BJ (cell line): ENCODE data around the gene BTG4. TPM values are rescaled to one million over a fixed set of nuclear protein-coding genes. Genes with fewer than 3 reads are reported as not detected.

ENCODE experiments used
- CTCF ChIA-PET: fragments of 350-600 bp; formaldehyde crosslinking; extraction: SDS; loops from one replicate; lab custom pipeline; 2021; ENCODE audit warnings: antibody characterized with exemption, inconsistent platforms; lab: Yijun Ruan, JAX
- POLR2A ChIA-PET: fragments of 300-600 bp; sonication (Branson Sonifier 250); formaldehyde crosslinking; extraction: SDS; loops from one replicate; lab custom pipeline; 2021; ENCODE audit warnings: antibody characterized with exemption; lab: Charles Lee
- DNase-seq: peaks from one replicate; pipeline ENCODE4 v3.0.0-alpha.2; 2011; ENCODE audit warnings: low read depth
- H3K27me3 ChIP-seq: 2 replicates; pipeline ENCODE4 v1.6.0; 2011; ENCODE audit warnings: low read length; ENCODE audit not compliant: control insufficient read depth, insufficient read depth
- H3K36me3 ChIP-seq: 2 replicates; pipeline ENCODE4 v1.5.1; 2011; ENCODE audit warnings: low read length; ENCODE audit not compliant: control insufficient read depth, insufficient read depth
- H3K4me3 ChIP-seq: 2 replicates; pipeline ENCODE4 v1.5.1; 2011; ENCODE audit warnings: low read depth, mild to moderate bottlenecking, control low read depth, low read length
- polyA plus RNA-seq: library from polyadenylated mRNA; depleted of rRNA; stranded (reverse); fragments of >200 nt; gene quantifications from 2 replicates; pipeline ENCODE4 v1.2.3, GENCODE V29; 2011
- TF ChIP-seq, protein P1 (sequence below): IDR thresholded peaks from 2 replicates; pipeline ENCODE4 v1.5.1; 2011; ENCODE audit warnings: low read depth, mild to moderate bottlenecking, control low read depth, inconsistent platforms, low read length, moderate library complexity; ENCODE audit not compliant: insufficient read depth

BTG4 gene
- polyA plus RNA-seq, 1 experiment = not detected

- Histone ChIP-seq H3K4me3 (peak overlapping the region; percentile 56), H3K27me3 (no peaks in the 10 kb centered on the region), H3K36me3 (peaks cover 17% of the 10 kb centered on the region)
- CTCF ChIA-PET = interaction anchor here (0.6 to 5.4 kb wide), 7 partner anchors 9 to 235 kb away, joined by 3 to 32 read pairs (median 4); no protein-coding TSS in a partner anchor
- DNase-seq = peak; percentile 68
- TF ChIP-seq, protein P1, sequence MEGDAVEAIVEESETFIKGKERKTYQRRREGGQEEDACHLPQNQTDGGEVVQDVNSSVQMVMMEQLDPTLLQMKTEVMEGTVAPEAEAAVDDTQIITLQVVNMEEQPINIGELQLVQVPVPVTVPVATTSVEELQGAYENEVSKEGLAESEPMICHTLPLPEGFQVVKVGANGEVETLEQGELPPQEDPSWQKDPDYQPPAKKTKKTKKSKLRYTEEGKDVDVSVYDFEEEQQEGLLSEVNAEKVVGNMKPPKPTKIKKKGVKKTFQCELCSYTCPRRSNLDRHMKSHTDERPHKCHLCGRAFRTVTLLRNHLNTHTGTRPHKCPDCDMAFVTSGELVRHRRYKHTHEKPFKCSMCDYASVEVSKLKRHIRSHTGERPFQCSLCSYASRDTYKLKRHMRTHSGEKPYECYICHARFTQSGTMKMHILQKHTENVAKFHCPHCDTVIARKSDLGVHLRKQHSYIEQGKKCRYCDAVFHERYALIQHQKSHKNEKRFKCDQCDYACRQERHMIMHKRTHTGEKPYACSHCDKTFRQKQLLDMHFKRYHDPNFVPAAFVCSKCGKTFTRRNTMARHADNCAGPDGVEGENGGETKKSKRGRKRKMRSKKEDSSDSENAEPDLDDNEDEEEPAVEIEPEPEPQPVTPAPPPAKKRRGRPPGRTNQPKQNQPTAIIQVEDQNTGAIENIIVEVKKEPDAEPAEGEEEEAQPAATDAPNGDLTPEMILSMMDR = no peak
- POLR2A ChIA-PET = interaction anchor here (0.5 kb wide), 1 partner anchor 69 kb away, joined by 3 read pairs; no protein-coding TSS in a partner anchor
Observed at GRCh38 chr11:111541254-111542061, 29.3 kb upstream of the BTG4 start.

DNA sequence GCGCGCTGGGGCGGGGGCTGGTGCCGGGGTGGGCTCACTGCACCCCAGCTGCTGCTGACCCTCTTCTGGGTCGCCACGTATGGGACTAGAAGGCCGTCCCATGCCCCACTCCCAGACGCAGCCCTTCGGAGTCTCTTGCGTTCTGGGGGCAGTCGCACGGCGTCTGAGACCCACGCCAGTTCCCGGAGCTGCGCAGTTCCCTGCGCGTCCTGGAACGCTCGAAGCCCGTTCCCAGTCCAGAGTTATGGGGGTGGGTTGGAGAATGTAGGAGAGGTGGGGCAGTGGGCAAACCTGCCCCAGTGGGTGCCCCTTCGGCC lies 28.7 kb upstream of the BTG4 start:
- CTCF ChIA-PET = interaction anchor here (1.8 to 5.4 kb wide), 2 partner anchors 11 to 86 kb away, joined by 8 to 32 read pairs; no protein-coding TSS in a partner anchor
- H3K27me3 ChIP-seq = no peaks in the 10 kb centered on the region
- POLR2A ChIA-PET = no interaction called here
- DNase-seq = no peak
- peaks cover 15% of the 10 kb centered on the region for H3K36me3 ChIP-seq
- TF ChIP-seq, protein P1 = no peak
- H3K4me3 ChIP-seq = peak overlapping the region; percentile 56

DNA sequence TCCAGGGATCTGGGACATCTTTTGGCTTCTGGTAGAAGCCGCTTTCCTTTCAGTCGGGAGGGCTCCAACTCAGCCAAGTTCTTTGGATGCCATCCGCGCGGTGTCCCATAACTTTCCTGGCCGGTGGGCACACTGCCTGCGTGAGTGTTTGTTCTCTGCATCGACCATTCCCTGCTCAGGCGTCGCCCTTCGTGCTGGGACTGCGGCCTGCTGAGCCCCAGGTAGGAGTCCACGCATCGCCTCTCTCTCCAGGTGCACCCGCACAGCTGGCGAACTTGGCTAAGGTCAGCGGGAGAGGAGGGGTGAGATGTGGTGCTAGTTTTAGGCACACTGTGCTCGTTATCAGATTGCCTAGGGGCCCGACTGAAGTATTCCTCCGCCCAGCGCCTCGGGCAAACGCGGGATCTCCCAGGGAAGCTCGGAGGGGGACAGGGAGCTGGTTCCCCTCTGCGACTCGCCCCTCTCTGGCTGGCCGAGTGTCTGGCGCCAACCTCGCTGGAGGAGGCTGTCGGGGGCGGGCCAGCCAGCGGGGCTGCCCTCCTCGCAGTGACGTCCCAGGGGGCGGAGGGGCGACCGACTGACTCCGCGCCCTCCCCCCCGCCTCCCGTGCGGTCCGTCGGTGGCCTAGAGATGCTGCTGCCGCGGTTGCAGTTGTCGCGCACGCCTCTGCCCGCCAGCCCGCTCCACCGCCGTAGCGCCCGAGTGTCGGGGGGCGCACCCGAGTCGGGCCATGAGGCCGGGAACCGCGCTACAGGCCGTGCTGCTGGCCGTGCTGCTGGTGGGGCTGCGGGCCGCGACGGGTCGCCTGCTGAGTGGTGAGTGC lies 28.1 kb upstream of the BTG4 start, which contains the start of gene LAYN:
Gene LAYN, plus strand, starts transcription at position 607 of the 823 bp plus-strand sequence. Its CDS starts 124 bp downstream, at position 731.
- Histone ChIP-seq H3K4me3 (peak within 1 kb of the TSS; percentile 56), H3K36me3 (peaks cover 10% of the 10 kb centered on the region), H3K27me3 (no peaks in the 10 kb centered on the region)
- ChIA-PET POLR2A (no interaction called here), CTCF (interaction anchor here (1.1 to 5.4 kb wide), 4 partner anchors 14 to 85 kb away, joined by 3 to 32 read pairs (median 3); no protein-coding TSS in a partner anchor)
- DNase-seq = no peak
- TF ChIP-seq, protein P1 = 0 out of 2 replicates have a peak, but pooled peaks have one; percentile 8

GRCh38 chr11:111539426-111540113 lies 27.4 kb upstream of the BTG4 start:
- no peak for DNase-seq
- POLR2A ChIA-PET = no interaction called here
- TF ChIP-seq, protein P1 = no peak
- H3K4me3 ChIP-seq = peak overlapping the region; percentile 56
- CTCF ChIA-PET = interaction anchor here (1.1 to 5.4 kb wide), 4 partner anchors 14 to 84 kb away, joined by 3 to 32 read pairs (median 3); no protein-coding TSS in a partner anchor
- no peaks in the 10 kb centered on the region for H3K27me3 ChIP-seq
- peaks cover 6% of the 10 kb centered on the region for H3K36me3 ChIP-seq
